ENCODE results near the gene SELENOV.

SELENOV gene

GRCh38 chr19:39480337-39481228 is 34.4 kb upstream of the SELENOV start, which contains the start of gene TIMM50 (continued):
- no peak; the same call in 1 of the 2 replicates for TF ChIP-seq GFI1B (tag by site-specific recombination; IDR thresholded peaks at IDR 0.05)
- no peak for TF ChIP-seq ZNF398 (tag by site-specific recombination; IDR thresholded peaks at IDR 0.05)
- no peak for TF ChIP-seq ZFP3 (tag by site-specific recombination; IDR thresholded peaks at IDR 0.05; ENCODE audit: low read depth)
- TF ChIP-seq ZNF792 (tag by site-specific recombination; IDR thresholded peaks at IDR 0.05) = no peak
- no peak for TF ChIP-seq ZNF426 (tag by site-specific recombination; IDR thresholded peaks at IDR 0.05)
- TF ChIP-seq ZXDB (tag by site-specific recombination; IDR thresholded peaks at IDR 0.05) = peak; percentile 99
- TF ChIP-seq, protein P1, sequence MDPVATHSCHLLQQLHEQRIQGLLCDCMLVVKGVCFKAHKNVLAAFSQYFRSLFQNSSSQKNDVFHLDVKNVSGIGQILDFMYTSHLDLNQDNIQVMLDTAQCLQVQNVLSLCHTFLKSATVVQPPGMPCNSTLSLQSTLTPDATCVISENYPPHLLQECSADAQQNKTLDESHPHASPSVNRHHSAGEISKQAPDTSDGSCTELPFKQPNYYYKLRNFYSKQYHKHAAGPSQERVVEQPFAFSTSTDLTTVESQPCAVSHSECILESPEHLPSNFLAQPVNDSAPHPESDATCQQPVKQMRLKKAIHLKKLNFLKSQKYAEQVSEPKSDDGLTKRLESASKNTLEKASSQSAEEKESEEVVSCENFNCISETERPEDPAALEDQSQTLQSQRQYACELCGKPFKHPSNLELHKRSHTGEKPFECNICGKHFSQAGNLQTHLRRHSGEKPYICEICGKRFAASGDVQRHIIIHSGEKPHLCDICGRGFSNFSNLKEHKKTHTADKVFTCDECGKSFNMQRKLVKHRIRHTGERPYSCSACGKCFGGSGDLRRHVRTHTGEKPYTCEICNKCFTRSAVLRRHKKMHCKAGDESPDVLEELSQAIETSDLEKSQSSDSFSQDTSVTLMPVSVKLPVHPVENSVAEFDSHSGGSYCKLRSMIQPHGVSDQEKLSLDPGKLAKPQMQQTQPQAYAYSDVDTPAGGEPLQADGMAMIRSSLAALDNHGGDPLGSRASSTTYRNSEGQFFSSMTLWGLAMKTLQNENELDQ (tag by site-specific recombination; IDR thresholded peaks at IDR 0.05; ENCODE audit: low read depth) = no peak
- no peak for TF ChIP-seq HOXD13 (CRISPR knock-in tag; IDR thresholded peaks at IDR 0.05; ENCODE audit: borderline replicate concordance)
- TF ChIP-seq ZNF626 (tag by site-specific recombination; IDR thresholded peaks at IDR 0.05) = no peak
- peak; percentile 98 for TF ChIP-seq ZBTB26 (tag by site-specific recombination; optimal IDR thresholded peaks at IDR 0.05)
- TF ChIP-seq IKZF3 (tag by site-specific recombination; IDR thresholded peaks at IDR 0.05) = peak; percentile 34; the same call in 1 of the 2 replicates
- TF ChIP-seq ZNF221 (tag by site-specific recombination; IDR thresholded peaks at IDR 0.05; ENCODE audit: borderline replicate concordance) = no peak
- no peak for TF ChIP-seq ZNF416 (tag by site-specific recombination; IDR thresholded peaks at IDR 0.05)
- TF ChIP-seq, protein P2, sequence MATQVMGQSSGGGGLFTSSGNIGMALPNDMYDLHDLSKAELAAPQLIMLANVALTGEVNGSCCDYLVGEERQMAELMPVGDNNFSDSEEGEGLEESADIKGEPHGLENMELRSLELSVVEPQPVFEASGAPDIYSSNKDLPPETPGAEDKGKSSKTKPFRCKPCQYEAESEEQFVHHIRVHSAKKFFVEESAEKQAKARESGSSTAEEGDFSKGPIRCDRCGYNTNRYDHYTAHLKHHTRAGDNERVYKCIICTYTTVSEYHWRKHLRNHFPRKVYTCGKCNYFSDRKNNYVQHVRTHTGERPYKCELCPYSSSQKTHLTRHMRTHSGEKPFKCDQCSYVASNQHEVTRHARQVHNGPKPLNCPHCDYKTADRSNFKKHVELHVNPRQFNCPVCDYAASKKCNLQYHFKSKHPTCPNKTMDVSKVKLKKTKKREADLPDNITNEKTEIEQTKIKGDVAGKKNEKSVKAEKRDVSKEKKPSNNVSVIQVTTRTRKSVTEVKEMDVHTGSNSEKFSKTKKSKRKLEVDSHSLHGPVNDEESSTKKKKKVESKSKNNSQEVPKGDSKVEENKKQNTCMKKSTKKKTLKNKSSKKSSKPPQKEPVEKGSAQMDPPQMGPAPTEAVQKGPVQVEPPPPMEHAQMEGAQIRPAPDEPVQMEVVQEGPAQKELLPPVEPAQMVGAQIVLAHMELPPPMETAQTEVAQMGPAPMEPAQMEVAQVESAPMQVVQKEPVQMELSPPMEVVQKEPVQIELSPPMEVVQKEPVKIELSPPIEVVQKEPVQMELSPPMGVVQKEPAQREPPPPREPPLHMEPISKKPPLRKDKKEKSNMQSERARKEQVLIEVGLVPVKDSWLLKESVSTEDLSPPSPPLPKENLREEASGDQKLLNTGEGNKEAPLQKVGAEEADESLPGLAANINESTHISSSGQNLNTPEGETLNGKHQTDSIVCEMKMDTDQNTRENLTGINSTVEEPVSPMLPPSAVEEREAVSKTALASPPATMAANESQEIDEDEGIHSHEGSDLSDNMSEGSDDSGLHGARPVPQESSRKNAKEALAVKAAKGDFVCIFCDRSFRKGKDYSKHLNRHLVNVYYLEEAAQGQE (tag by site-specific recombination; IDR thresholded peaks at IDR 0.05) = peak; percentile 44
- TF ChIP-seq, protein P3, sequence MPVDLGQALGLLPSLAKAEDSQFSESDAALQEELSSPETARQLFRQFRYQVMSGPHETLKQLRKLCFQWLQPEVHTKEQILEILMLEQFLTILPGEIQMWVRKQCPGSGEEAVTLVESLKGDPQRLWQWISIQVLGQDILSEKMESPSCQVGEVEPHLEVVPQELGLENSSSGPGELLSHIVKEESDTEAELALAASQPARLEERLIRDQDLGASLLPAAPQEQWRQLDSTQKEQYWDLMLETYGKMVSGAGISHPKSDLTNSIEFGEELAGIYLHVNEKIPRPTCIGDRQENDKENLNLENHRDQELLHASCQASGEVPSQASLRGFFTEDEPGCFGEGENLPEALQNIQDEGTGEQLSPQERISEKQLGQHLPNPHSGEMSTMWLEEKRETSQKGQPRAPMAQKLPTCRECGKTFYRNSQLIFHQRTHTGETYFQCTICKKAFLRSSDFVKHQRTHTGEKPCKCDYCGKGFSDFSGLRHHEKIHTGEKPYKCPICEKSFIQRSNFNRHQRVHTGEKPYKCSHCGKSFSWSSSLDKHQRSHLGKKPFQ (tag by site-specific recombination; IDR thresholded peaks at IDR 0.05) = peak; percentile 69; the same call in 1 of the 2 replicates
- no peak for TF ChIP-seq ZNF449 (tag by site-specific recombination; IDR thresholded peaks at IDR 0.05)
- TF ChIP-seq, protein P4, sequence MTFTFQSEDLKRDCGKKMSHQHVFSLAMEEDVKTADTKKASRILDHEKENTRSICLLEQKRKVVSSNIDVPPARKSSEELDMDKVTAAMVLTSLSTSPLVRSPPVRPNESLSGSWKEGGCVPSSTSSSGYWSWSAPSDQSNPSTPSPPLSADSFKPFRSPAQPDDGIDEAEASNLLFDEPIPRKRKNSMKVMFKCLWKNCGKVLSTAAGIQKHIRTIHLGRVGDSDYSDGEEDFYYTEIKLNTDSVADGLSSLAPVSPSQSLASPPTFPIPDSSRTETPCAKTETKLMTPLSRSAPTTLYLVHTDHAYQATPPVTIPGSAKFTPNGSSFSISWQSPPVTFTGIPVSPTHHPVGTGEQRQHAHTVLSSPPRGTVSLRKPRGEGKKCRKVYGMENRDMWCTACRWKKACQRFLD (tag by site-specific recombination; IDR thresholded peaks at IDR 0.05) = no peak
- TF ChIP-seq ZNF473 (tag by site-specific recombination; IDR thresholded peaks at IDR 0.05) = no peak
- TF ChIP-seq GLIS2 (tag by site-specific recombination; IDR thresholded peaks at IDR 0.05) = peak; percentile 85
